Measurements from ENCODE around the gene MAP3K19.
A peak's percentile ranks its signal among the peaks of the same experiment; 100 is the strongest.

Gene MAP3K19

GRCh38 chr2:135005753-135006152, 41.5 kb downstream of the MAP3K19 start:
- no peak for TF ChIP-seq CTCF (IDR thresholded peaks at IDR 0.05; ENCODE audit: low read depth, low read length)
- H3K4me3 ChIP-seq (ENCODE audit: low read depth, low read length): no peak overlapping the region

GRCh38 chr2:135004005-135004746, 43.1 kb downstream of the MAP3K19 start:
- TF ChIP-seq CTCF (IDR thresholded peaks at IDR 0.05; ENCODE audit: low read depth, low read length): peak; percentile 95
- H3K4me3 ChIP-seq (ENCODE audit: low read depth, low read length): no peak overlapping the region

- no peak for TF ChIP-seq CTCF (IDR thresholded peaks at IDR 0.05; ENCODE audit: low read depth, low read length)
Measured at GRCh38 chr2:135002836-135003235, 44.4 kb downstream of the MAP3K19 start.

GRCh38 chr2:134999521-134999920, 47.7 kb downstream of the MAP3K19 start:
- H3K4me3 ChIP-seq (ENCODE audit: low read depth, low read length): no peak overlapping the region
- no peak for TF ChIP-seq CTCF (IDR thresholded peaks at IDR 0.05; ENCODE audit: low read depth, low read length)

More at GRCh38 chr2:135002836-135003235, 44.4 kb downstream of the MAP3K19 start:
- no peak overlapping the region for H3K4me3 ChIP-seq (ENCODE audit: low read depth, low read length)

- peak; percentile 12; the same call in 1 of the 2 replicates for TF ChIP-seq CTCF (IDR thresholded peaks at IDR 0.05; ENCODE audit: low read depth, low read length)
- no peak overlapping the region for H3K4me3 ChIP-seq (ENCODE audit: low read depth, low read length)
Measured at GRCh38 chr2:134988994-134989605, 58.1 kb downstream of the MAP3K19 start.

- no peak for TF ChIP-seq CTCF (IDR thresholded peaks at IDR 0.05; ENCODE audit: low read depth, low read length)
- H3K4me3 ChIP-seq (ENCODE audit: low read depth, low read length): no peak overlapping the region
Measured at GRCh38 chr2:134985061-134985460, 62.2 kb downstream of the MAP3K19 start.

- no peak overlapping the region for H3K4me3 ChIP-seq (ENCODE audit: low read depth, low read length)
- no peak for TF ChIP-seq CTCF (IDR thresholded peaks at IDR 0.05; ENCODE audit: low read depth, low read length)
Measured at GRCh38 chr2:134982603-134983002, 64.6 kb downstream of the MAP3K19 start.
